Gastrocnemius medialis (tissue), 4 donors: ENCODE data around the gene PDC. TPM values are rescaled to one million over a fixed set of nuclear protein-coding genes. Genes with fewer than 3 reads are reported as not detected.

Experiments
- ATAC-seq, 2 donors: fragments of 150-250 bp; one replicate each; pipeline ENCODE4 v1.9.1; 2016
- DNase-seq, 2 donors: peaks; one replicate each; pipeline ENCODE4 v3.0.0-alpha.2; 2019
- H3K27ac ChIP-seq, 4 donors: fragments of 200-600 bp; sonication (generic); 1 replicate in 1 of 4; 2 replicates in 3 of 4; pipeline ENCODE4 v1.5.1; 2016 to 2018; ENCODE audit warnings: mild to moderate bottlenecking in 2 of 4, moderate library complexity in 1 of 4
- H3K27me3 ChIP-seq, 3 donors: fragments of 200-600 bp; sonication (generic) in 2 of 3; 1 replicate in 1 of 3; 2 replicates in 2 of 3; pipeline versions ENCODE4 v1.5.1 to v1.6.0; 2016 to 2019; ENCODE audit warnings: mild to moderate bottlenecking in 1 of 3, moderate library complexity in 1 of 3
- H3K36me3 ChIP-seq, 2 donors: fragments of 200-600 bp; sonication (generic) in 1 of 2; one replicate each; pipeline ENCODE4 v1.5.1; 2017 to 2018
- H3K4me1 ChIP-seq, 2 donors: fragments of 200-600 bp; sonication (generic) in 1 of 2; one replicate each; pipeline ENCODE4 v1.5.1; 2016 to 2017; ENCODE audit warnings: mild to moderate bottlenecking in 2 of 2
- H3K4me3 ChIP-seq, 4 donors: fragments of 200-600 bp; sonication (generic) in 3 of 4; 1 replicate in 1 of 4; 2 replicates in 3 of 4; pipeline ENCODE4 v1.5.1; 2016 to 2019; ENCODE audit warnings: mild to moderate bottlenecking in 2 of 4
- H3K9me3 ChIP-seq, 3 donors: fragments of 200-600 bp; sonication (generic) in 2 of 3; 1 replicate in 1 of 3; 2 replicates in 2 of 3; pipeline ENCODE4 v1.5.1; 2016 to 2019
- CTCF ChIP-seq, 5 experiments: fragments of 450-650 bp in 3 of 5; fragments of 200-600 bp in 2 of 5; sonication (generic) in 2 of 5; IDR thresholded peaks in 4 of 5; conservative IDR thresholded peaks in 1 of 5; 1 replicate in 4 of 5; 2 replicates in 1 of 5; pipeline ENCODE4 v1.5.1; 2016 to 2019; ENCODE audit warnings: antibody characterized with exemption in 5 of 5, mild to moderate bottlenecking in 3 of 5, moderate library complexity in 3 of 5
- POLR2A ChIP-seq, 2 donors: fragments of 450-650 bp; IDR thresholded peaks; one replicate each; pipeline ENCODE4 v1.6.1; 2017; ENCODE audit warnings: antibody characterized with exemption in 2 of 2, mild to moderate bottlenecking in 2 of 2, moderate library complexity in 2 of 2
- in situ Hi-C, 4 donors: fragments of 200-750 bp; cut with MboI; loops; one replicate each; pipeline versions ENCODE4 v1.15.0 to v1.8.0; 2017; ENCODE audit warnings: low sequenced_read_pairs in 4 of 4
- intact Hi-C: fragments of 100-400 bp; cut with DNase I; formaldehyde crosslinking; loops from one replicate; pipeline ENCODE4 v1.15.1; 2023; ENCODE audit warnings: low total_unique reads
- total RNA-seq, 4 donors: library from RNA; depleted of rRNA; stranded (reverse); fragments of >200 nt; gene quantifications; one replicate each; pipeline versions ENCODE4 v1.1.0 to v1.2.3, GENCODE V29; 2016

The PDC gene
- total RNA-seq, 4 donors from 2014 or later: not detected

GRCh38 chr1:186494832-186495271 is 33.9 kb upstream of the PDC start:
- no peak overlapping the region for H3K4me3 ChIP-seq
- ATAC-seq (no peak), DNase-seq (no peak)
- H3K27ac ChIP-seq: no peak overlapping the region
- no peaks in the 10 kb centered on the region for H3K36me3 ChIP-seq
- no peaks in the 10 kb centered on the region for H3K27me3 ChIP-seq
- in situ Hi-C loops: loop anchor here in 1 of 4 donors (25.0 kb wide), 1 partner anchor 492 kb away; no protein-coding TSS in a partner anchor
- intact Hi-C loops: no loop called here
- TF ChIP-seq POLR2A (IDR thresholded peaks at IDR 0.05) (no peak), CTCF (IDR thresholded peaks at IDR 0.05 in 4 of 5, conservative IDR thresholded peaks at IDR 0.05 in 1 of 5) (no peak)
- no peaks in the 10 kb centered on the region for H3K9me3 ChIP-seq
- H3K4me1 ChIP-seq: no peaks in the 10 kb centered on the region

GRCh38 chr1:186492531-186493291 is 31.8 kb upstream of the PDC start:
- intact Hi-C loops (no loop called here), in situ Hi-C loops (loop anchor here in 1 of 4 donors (25.0 kb wide), 1 partner anchor 495 kb away; no protein-coding TSS in a partner anchor)
- no peak for TF ChIP-seq POLR2A (IDR thresholded peaks at IDR 0.05)
- no peak for TF ChIP-seq CTCF (IDR thresholded peaks at IDR 0.05 in 4 of 5, conservative IDR thresholded peaks at IDR 0.05 in 1 of 5)
- Histone ChIP-seq H3K27ac (no peak overlapping the region), H3K4me3 (no peak overlapping the region), H3K4me1 (no peaks in the 10 kb centered on the region), H3K9me3 (no peaks in the 10 kb centered on the region), H3K27me3 (no peaks in the 10 kb centered on the region), H3K36me3 (no peaks in the 10 kb centered on the region)
- ATAC-seq: no peak
- no peak for DNase-seq

GRCh38 chr1:186491336-186491735 is 30.4 kb upstream of the PDC start:
- DNase-seq (no peak), ATAC-seq (no peak)
- Histone ChIP-seq H3K4me3 (no peak overlapping the region), H3K27ac (no peak overlapping the region), H3K27me3 (no peaks in the 10 kb centered on the region), H3K9me3 (no peaks in the 10 kb centered on the region), H3K4me1 (no peaks in the 10 kb centered on the region), H3K36me3 (no peaks in the 10 kb centered on the region)
- in situ Hi-C loops: loop anchor here in 1 of 4 donors (25.0 kb wide), 1 partner anchor 496 kb away; no protein-coding TSS in a partner anchor
- intact Hi-C loops: no loop called here
- TF ChIP-seq CTCF (IDR thresholded peaks at IDR 0.05 in 4 of 5, conservative IDR thresholded peaks at IDR 0.05 in 1 of 5) (no peak), POLR2A (IDR thresholded peaks at IDR 0.05) (no peak)

- H3K27me3 ChIP-seq: no peaks in the 10 kb centered on the region
- H3K4me3 ChIP-seq: no peak overlapping the region
- no peaks in the 10 kb centered on the region for H3K4me1 ChIP-seq
- intact Hi-C loops (no loop called here), in situ Hi-C loops (loop anchor here in 3 of 4 donors (10.0 to 25.0 kb wide), 2 partner anchors 498 to 500 kb away; no protein-coding TSS in a partner anchor)
- TF ChIP-seq CTCF (IDR thresholded peaks at IDR 0.05 in 4 of 5, conservative IDR thresholded peaks at IDR 0.05 in 1 of 5) (no peak), POLR2A (IDR thresholded peaks at IDR 0.05) (no peak)
- DNase-seq (no peak), ATAC-seq (no peak)
- H3K36me3 ChIP-seq: no peaks in the 10 kb centered on the region
- no peaks in the 10 kb centered on the region for H3K9me3 ChIP-seq
- H3K27ac ChIP-seq: no peak overlapping the region
These were observed 26.2 kb upstream of the PDC start for GRCh38 chr1:186487163-186487562.
